GM12878 (cell line): ENCODE data around the gene LOXL3. TPM values are rescaled to one million over a fixed set of nuclear protein-coding genes. Genes with fewer than 3 reads are reported as not detected.

Experiments
- BCL3 ChIP-seq: IDR thresholded peaks from 2 replicates; pipeline ENCODE4 v1.6.1; 2011; ENCODE audit warnings: borderline replicate concordance, low read depth, mild to moderate bottlenecking, moderate library complexity, low read length; ENCODE audit not compliant: insufficient read depth, poor library complexity, severe bottlenecking
- CREM ChIP-seq: IDR thresholded peaks from 2 replicates; pipeline ENCODE4 v1.6.1; 2014; ENCODE audit warnings: antibody characterized with exemption, low read depth
- CUX1 ChIP-seq: IDR thresholded peaks from 2 replicates; pipeline ENCODE4 v1.6.1; 2012; ENCODE audit warnings: improper control_type of control experiment, low read depth, low read length; ENCODE audit not compliant: insufficient replicate concordance
- EED ChIP-seq: sonication (generic); IDR thresholded peaks from 2 replicates; pipeline ENCODE4 v1.6.1; 2016; ENCODE audit warnings: antibody characterized with exemption, low read depth
- GABPA ChIP-seq: IDR thresholded peaks from 2 replicates; pipeline ENCODE4 v1.6.1; 2014; ENCODE audit warnings: antibody characterized with exemption, low read depth, mild to moderate bottlenecking, inconsistent platforms
- IKZF1 ChIP-seq: fragments of 450-650 bp; conservative IDR thresholded peaks from 2 replicates; pipeline ENCODE4 v1.6.1; 2017; ENCODE audit warnings: antibody characterized with exemption, mild to moderate bottlenecking
- MLLT1 ChIP-seq: fragments of 450-650 bp; IDR thresholded peaks from 2 replicates; pipeline ENCODE4 v1.6.1; 2016; ENCODE audit warnings: mild to moderate bottlenecking
- NR2F1 ChIP-seq: fragments of 450-650 bp; conservative IDR thresholded peaks from 2 replicates; pipeline ENCODE4 v1.6.1; 2017; ENCODE audit warnings: mild to moderate bottlenecking
- PBX3 ChIP-seq: IDR thresholded peaks from 2 replicates; pipeline ENCODE4 v1.6.1; 2011; ENCODE audit warnings: mild to moderate bottlenecking, low read depth, low read length, moderate library complexity; ENCODE audit not compliant: insufficient replicate concordance
- PKNOX1 ChIP-seq: fragments of 450-650 bp; IDR thresholded peaks from 2 replicates; pipeline ENCODE4 v1.6.1; 2016; ENCODE audit warnings: mild to moderate bottlenecking
- SKIL ChIP-seq: fragments of 450-650 bp; IDR thresholded peaks from 2 replicates; pipeline ENCODE4 v1.6.1; 2017; ENCODE audit warnings: mild to moderate bottlenecking, low read depth, inconsistent platforms; ENCODE audit not compliant: poor library complexity, severe bottlenecking
- SMAD5 ChIP-seq: IDR thresholded peaks from 2 replicates; pipeline ENCODE4 v1.6.1; 2016; ENCODE audit warnings: antibody characterized with exemption, low read depth
- STAT1 ChIP-seq: fragments of 450-650 bp; conservative IDR thresholded peaks from 2 replicates; pipeline ENCODE4 v1.6.1; 2014; ENCODE audit warnings: antibody characterized with exemption, mild to moderate bottlenecking
- TCF3 ChIP-seq: IDR thresholded peaks from 2 replicates; pipeline ENCODE4 v1.6.1; 2012; ENCODE audit warnings: low read depth, mild to moderate bottlenecking, low read length, borderline replicate concordance; ENCODE audit not compliant: insufficient read depth
- ZNF207 ChIP-seq: fragments of 450-650 bp; IDR thresholded peaks from 2 replicates; pipeline ENCODE4 v1.6.1; 2014; ENCODE audit warnings: antibody characterized with exemption, mild to moderate bottlenecking, borderline replicate concordance
- polyA plus RNA-seq, 11 experiments: library from polyadenylated mRNA; depleted of rRNA in 4 of 11; unstranded in 6 of 11; stranded (reverse) in 5 of 11; fragments of >200 nt; fragmentation: Nextera tagmentation in 4 of 11; fragmentation: Illumina TruSeq in 1 of 11; extraction: Ambion mirVana in 4 of 11; extraction: Trizol in 1 of 11; gene quantifications; 1 replicate in 1 of 11; 2 replicates in 10 of 11; pipeline versions ENCODE4 v1.2.1 to v1.2.3, GENCODE V29; 2011 to 2016; ENCODE audit warnings: inconsistent platforms in 2 of 11, missing spikeins in 2 of 11, low read depth in 1 of 11
- total RNA-seq, 4 experiments: library from RNA; depleted of rRNA in 3 of 4; stranded (reverse); fragments of >200 nt in 3 of 4; fragmentation: Illumina TruSeq in 1 of 4; extraction: Trizol in 1 of 4; gene quantifications; 2 replicates each; pipeline versions ENCODE4 v1.2.1 to v1.2.3, GENCODE V29; 2013 to 2021

LOXL3 gene
- total and polyA plus RNA-seq, 10 of the 15 experiments (the other 5 are each of a cell fraction or from before 2014, with no cell fraction given), result 6.2 to 40.9 (median 23.3) TPM

GRCh38 chr2:74577448-74577847 is 23.7 kb upstream of the LOXL3 start (continued):
- TF ChIP-seq SKIL, result no peak
- TF ChIP-seq GABPA, result peak; percentile 78
- TF ChIP-seq IKZF1, result peak; percentile 62
- no peak for TF ChIP-seq NR2F1
- no peak for TF ChIP-seq MLLT1
- TF ChIP-seq SMAD5, result 0 out of 2 replicates have a peak, but pooled peaks have one; percentile 35
- no peak for TF ChIP-seq BCL3
- no peak for TF ChIP-seq PBX3
- 0 out of 2 replicates have a peak, but pooled peaks have one; percentile 32 for TF ChIP-seq CREM
- TF ChIP-seq PKNOX1, result peak; percentile 56
- no peak for TF ChIP-seq CUX1
- TF ChIP-seq TCF3, result peak; percentile 68; the same call in 1 of the 2 replicates
- no peak for TF ChIP-seq STAT1
- TF ChIP-seq EED, result peak; percentile 85
- no peak for TF ChIP-seq ZNF207
